Activated CD4-positive, alpha-beta T cell treated with anti-CD3 and anti-CD28 coated beads for 1 hour (primary cell): Measurements from ENCODE around the gene ERN1.

Experiments
- DNase-seq: peaks from one replicate; pipeline ENCODE4 v3.0.0-alpha.2; 2020

The ERN1 gene

DNA sequence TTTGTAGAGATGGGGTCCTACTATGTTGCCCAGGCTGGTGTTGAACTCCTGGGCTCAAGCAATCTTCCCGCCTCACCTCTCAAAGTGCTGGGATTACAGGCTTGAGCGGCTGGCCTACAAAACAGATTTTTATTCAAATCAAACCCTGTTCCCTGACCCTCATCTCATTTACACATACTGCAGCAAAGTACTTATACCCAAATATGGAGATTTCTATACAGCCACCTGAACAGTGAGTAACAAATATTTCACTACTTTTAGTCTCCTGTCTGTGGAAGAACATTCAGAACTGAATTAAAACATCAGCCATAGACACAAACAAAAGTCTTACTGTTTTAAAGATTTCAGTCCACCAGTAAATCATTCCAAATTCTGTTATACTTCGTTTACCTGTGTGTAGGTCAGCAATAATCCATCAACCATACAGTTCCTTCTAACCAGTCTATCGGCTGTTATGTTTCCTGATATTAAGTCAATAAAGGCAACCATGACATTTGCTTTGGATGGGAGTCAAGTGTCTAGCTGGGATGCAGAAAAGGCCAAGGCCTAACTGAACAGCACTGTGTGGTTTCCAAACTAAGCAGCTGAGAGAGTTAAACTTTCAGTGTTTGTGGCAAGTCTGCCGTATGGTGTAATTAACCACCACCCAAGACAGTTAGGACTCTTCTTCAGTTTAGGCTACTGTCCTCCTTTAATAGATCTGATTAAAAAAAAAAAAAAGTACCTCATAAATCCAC, 22.3 kb downstream of the ERN1 start:
- DNase-seq, result no peak

DNA sequence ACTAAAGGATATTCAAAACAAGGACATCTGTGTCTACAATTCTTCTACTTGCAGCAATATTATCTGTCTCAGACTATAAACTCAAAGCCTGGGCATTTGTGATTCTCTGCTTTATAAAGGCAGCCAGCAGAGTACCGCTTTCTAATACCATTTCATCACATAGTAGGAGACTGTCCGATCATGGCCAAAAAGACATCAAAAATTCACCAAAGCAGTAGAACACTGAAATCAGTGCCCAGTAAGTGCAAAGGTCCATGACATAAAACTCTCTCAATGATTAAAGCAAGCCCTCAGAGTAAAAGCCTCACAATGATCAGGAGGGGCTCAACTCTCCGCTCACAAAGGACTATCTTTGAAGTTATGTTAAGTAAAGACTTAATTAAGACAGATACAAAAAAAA, 23.0 kb downstream of the ERN1 start:
- no peak for DNase-seq

DNA sequence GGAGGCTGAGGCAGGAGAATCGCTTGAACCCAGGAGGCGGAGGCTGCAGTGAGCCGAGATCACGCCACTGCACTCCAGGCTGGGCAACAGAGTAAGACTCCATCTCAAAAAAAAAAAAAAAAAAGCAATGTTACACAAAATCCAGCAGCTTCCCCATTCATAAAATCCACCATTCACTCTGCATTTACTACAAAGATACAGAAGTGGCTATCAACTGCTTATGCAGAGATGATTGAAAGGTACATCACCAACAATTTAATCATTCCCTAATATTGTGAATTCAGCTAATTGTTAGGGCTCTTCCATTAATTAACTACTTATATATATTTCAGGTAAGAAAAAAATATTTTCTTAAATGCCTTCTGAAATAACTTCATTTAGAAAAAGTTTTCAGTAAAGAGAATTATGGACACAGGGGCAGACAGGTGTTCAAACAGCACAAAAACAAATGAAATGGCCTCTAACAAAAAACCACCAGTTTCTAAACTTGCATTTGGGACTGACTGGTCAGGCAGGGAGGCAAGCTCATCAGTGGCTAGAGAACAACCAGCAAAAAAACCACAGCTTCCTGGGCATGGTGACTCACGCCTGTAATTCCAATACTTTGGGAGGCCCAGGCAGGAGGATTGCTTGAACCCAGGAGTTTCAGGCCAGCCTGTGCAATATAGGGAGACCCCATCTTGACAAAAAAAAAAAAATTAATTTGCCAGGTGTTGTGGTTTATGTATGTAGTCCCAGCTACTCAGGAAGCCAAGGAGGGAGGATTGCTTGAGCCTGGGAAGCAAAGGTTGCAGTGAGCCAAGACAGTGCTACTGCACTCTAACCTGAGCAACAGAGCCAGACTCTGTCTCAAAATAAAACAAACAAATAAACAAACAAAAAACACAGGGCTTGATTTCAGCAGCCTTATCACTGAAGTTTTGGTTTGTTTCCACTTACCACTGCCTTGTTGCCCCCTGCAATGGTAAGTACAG, 26.3 kb downstream of the ERN1 start:
- no peak for DNase-seq

DNA sequence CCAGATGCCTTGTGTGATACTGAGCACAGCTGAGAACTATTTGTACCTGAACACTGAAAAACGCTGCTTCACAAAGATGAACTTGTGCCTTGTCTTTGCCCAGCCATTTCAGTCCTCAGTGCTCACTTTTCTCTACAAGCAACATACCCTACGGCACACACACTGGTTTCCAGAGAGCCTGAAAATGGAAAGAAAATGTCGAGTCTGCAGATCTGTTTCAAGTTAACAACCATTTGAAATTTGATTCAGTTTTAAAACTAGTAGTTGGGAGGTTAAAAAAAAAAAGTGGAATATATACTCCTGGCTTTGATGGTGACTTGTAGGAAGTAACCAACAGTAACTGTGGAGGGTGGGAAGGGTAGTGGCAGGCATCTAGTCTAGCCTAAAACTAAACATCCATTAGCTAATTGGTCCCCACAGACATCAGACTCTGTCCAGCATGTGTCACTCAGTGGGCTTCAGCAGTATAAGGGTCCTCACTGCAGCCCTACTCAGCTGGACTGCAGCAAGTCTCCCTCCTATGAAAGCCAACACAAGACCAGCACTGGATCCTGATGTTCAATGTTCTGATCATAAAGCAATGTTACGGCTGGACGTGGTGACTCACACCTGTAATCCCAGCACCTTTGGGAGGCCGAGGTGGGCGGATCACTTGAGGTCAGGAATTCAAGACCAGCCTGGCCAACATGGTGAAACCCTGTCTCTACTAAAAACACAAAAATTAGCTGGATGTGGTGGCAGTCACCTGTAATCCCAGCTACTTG, 27.1 kb downstream of the ERN1 start:
- DNase-seq, result no peak

GRCh38 chr17:64099543-64099942, 30.4 kb downstream of the ERN1 start:
- no peak for DNase-seq

- no peak for DNase-seq
Measured at GRCh38 chr17:64097196-64097936, 32.6 kb downstream of the ERN1 start.

DNA sequence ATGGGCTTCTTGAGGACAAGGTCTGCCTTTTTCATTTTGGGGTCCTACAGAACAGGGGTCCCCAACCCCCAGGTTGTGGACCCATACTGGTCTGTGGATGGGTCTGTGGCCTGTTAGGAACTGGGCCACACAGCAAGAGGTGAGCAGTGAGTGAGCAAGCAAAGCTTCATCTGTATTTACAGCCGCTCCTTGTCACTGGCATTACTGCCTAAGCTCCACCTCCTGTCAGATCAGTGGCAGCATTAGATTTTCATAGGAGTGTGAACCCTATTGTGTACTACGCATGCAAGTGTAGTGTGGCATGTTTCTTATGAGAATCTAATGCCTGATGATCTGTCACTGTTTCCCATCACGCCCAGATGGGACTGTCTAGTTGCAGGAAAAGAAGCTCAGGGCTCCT, 33.9 kb downstream of the ERN1 start:
- DNase-seq, result no peak

GRCh38 chr17:64095144-64095882, 34.6 kb downstream of the ERN1 start:
- no peak for DNase-seq

- DNase-seq, result no peak
Measured at GRCh38 chr17:64094412-64094811, 35.5 kb downstream of the ERN1 start.

DNA sequence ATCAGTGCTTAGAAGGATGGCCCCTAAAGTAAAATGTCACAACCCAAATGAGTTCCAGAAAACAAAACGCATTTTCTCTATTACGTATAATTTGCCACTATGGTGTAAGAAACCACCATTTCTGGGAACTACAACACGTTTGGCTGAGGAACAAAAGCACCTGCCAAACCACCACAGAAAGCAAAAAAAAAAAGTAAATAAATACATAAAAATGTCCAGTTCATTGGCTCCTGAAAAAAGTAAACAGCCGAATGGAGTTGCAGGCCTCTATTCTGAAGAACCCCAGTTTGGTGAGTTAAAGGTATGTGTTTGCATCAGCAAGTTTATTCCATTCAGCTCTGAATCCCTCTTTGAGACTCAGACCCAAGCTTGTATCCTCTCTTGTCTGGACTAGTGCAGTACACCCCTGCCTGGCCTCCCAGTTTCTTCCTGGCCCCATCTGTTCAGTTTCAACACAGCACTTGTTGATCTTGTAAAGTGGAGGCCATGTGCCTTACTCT, 36.9 kb downstream of the ERN1 start:
- DNase-seq, result no peak

GRCh38 chr17:64092113-64092512, 37.8 kb downstream of the ERN1 start:
- no peak for DNase-seq

DNA sequence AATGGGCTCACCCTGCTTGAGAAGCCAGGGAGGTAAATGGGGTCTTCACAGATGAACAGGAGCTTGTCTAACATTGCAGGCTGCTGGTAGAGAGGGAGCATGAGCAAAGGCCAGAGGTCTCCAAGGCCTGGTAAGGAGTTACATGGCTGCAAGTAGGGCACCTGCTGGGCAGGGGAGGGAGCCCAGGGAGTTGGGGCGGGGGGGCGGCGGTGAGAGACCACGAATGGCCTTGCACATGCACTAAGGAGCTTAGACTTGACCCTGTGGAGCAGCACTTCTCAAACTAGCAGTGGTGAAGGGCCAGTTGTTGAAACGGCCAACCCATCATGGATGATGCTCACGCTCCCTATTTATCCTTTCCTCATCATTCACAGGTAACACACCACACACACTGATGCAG, 38.4 kb downstream of the ERN1 start:
- DNase-seq, result no peak

GRCh38 chr17:64091116-64091515, 38.8 kb downstream of the ERN1 start:
- DNase-seq, result no peak

DNA sequence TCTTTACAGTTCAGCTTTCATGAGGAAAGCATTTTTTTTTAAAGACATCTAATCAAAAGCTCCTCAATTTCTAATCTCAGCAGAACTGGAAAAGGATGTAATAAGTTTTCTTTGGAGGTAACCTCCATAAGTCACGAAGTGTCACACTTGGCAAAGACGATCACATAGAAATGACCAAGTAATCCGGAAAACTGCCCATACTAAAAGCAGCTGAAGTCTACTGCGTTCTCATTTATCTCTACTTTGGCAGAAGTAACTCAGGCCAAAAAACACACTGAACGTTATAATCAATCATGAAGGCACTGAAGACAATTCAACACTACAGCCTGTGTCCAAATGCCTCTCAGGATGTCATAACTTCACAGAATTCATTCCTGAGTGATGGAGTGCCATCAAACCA, 39.8 kb downstream of the ERN1 start:
- no peak for DNase-seq

DNA sequence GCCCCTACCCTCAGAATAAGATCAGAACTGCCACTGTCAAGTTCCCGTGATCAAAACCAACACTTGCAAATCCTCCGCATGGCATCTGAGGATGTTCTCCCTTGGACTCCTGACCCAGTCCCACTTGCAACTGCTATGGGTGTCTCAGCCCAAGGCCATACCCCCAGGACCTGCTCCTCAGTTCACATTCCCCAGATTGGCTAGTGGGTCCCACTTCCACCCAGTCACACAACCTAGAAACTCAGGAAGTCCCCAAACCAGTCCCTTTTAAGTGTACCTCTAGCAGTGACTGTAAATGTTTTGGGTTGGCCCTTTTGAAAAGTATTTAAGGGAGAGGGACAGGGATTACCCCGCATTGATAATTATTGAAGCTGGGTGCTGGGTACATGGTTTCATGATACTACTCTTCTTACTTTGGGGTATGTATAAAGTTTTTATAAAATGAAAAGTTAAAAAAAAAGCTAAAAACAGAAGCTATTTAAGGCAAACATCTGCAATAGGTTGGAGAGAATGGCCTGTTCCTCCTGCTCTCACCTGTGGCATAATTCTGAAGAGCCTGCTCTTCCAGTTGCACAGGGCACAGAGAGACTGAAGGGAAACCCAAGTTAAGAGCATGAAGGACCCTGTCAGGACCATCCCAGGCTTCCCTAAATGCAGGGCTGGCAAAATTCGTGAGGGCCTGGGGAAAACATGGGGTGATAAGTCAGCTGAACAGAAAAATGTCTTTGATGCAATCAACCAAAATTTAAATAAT, 42.5 kb downstream of the ERN1 start:
- DNase-seq, result no peak

GRCh38 chr17:64085650-64086005, 44.3 kb downstream of the ERN1 start:
- no peak for DNase-seq

DNA sequence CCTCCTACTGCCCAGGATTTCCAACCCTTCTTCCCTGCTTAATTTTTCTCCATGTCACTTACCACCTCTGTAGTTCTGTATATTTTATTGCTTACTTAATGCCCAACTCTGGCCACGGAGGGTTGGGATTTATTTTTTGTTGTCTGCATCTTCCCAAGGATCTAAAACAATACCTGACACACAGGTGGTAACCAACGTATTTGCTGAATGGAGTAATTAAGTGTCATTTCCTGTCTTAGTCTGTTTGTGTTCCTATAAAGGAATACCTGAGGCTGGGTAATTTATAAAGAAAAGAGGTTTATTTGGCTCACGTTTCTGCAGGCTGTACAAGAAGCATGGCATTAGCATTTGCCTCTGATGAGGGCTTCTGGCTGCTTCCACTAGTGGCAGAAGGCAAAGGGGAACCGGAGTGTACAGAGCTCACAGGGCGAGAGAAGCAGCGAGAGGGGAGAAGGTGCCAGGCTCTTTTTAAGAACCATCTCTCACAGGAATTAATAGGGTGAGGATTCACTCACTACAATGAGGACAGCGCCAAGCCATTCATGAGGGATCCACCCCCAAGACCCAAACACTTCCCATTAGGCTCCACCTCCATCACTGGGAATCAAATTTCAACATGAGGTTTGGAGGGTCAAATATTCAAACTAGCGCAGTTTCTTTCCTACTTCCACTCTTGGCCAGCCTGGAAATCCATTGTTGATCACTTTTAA, 44.8 kb downstream of the ERN1 start:
- DNase-seq, result no peak

- no peak for DNase-seq
Measured at GRCh38 chr17:64084086-64084939, 45.6 kb downstream of the ERN1 start.

- no peak for DNase-seq
Measured at GRCh38 chr17:64083563-64084085, 46.3 kb downstream of the ERN1 start.
